Measurements from ENCODE around the gene ZBTB20. TPM values are rescaled to one million over a fixed set of nuclear protein-coding genes. Genes with fewer than 3 reads are reported as not detected.

ZBTB20 gene
- total RNA-seq, 1 donor from 2014 or later, result 3.9 TPM

GRCh38 chr3:114377426-114377825 is 769.7 kb downstream of the ZBTB20 start:
- H3K27me3 ChIP-seq (ENCODE audit: control insufficient read depth, insufficient read depth, low read length), result no peaks in the 10 kb centered on the region
- no peak for TF ChIP-seq CTCF (IDR thresholded peaks at IDR 0.05; ENCODE audit: insufficient read depth, low read length, severe bottlenecking)
- FAIRE-seq (no peak), DNase-seq (ENCODE audit: low read depth) (no peak)
- H3K36me3 ChIP-seq (ENCODE audit: control insufficient read depth, insufficient read depth, low read length), result no peaks in the 10 kb centered on the region
- no peak overlapping the region for H3K4me3 ChIP-seq (ENCODE audit: low read depth, low read length)

- no peak overlapping the region for H3K4me3 ChIP-seq (ENCODE audit: low read depth, low read length)
- DNase-seq (ENCODE audit: low read depth) (no peak), FAIRE-seq (no peak)
- TF ChIP-seq CTCF (IDR thresholded peaks at IDR 0.05; ENCODE audit: insufficient read depth, low read length, severe bottlenecking), result no peak
- no peaks in the 10 kb centered on the region for H3K27me3 ChIP-seq (ENCODE audit: control insufficient read depth, insufficient read depth, low read length)
- no peaks in the 10 kb centered on the region for H3K36me3 ChIP-seq (ENCODE audit: control insufficient read depth, insufficient read depth, low read length)
Measured at GRCh38 chr3:114376516-114377185, 770.4 kb downstream of the ZBTB20 start.

- DNase-seq (ENCODE audit: low read depth) (no peak), FAIRE-seq (no peak)
Measured at GRCh38 chr3:114375608-114376421, 771.3 kb downstream of the ZBTB20 start.

GRCh38 chr3:114374433-114374990 is 772.6 kb downstream of the ZBTB20 start:
- Histone ChIP-seq H3K36me3 (ENCODE audit: control insufficient read depth, insufficient read depth, low read length) (no peaks in the 10 kb centered on the region), H3K4me3 (ENCODE audit: low read depth, low read length) (no peak overlapping the region), H3K27me3 (ENCODE audit: control insufficient read depth, insufficient read depth, low read length) (no peaks in the 10 kb centered on the region)
- no peak for TF ChIP-seq CTCF (IDR thresholded peaks at IDR 0.05; ENCODE audit: insufficient read depth, low read length, severe bottlenecking)
- DNase-seq (ENCODE audit: low read depth), result no peak
- FAIRE-seq, result no peak

More at GRCh38 chr3:114375608-114376421, 771.3 kb downstream of the ZBTB20 start:
- TF ChIP-seq CTCF (IDR thresholded peaks at IDR 0.05; ENCODE audit: insufficient read depth, low read length, severe bottlenecking), result no peak
- Histone ChIP-seq H3K4me3 (ENCODE audit: low read depth, low read length) (no peak overlapping the region), H3K27me3 (ENCODE audit: control insufficient read depth, insufficient read depth, low read length) (no peaks in the 10 kb centered on the region), H3K36me3 (ENCODE audit: control insufficient read depth, insufficient read depth, low read length) (no peaks in the 10 kb centered on the region)

- no peak for TF ChIP-seq CTCF (IDR thresholded peaks at IDR 0.05; ENCODE audit: insufficient read depth, low read length, severe bottlenecking)
- no peak for FAIRE-seq
- H3K36me3 ChIP-seq (ENCODE audit: control insufficient read depth, insufficient read depth, low read length), result no peaks in the 10 kb centered on the region
- no peak overlapping the region for H3K4me3 ChIP-seq (ENCODE audit: low read depth, low read length)
- H3K27me3 ChIP-seq (ENCODE audit: control insufficient read depth, insufficient read depth, low read length), result no peaks in the 10 kb centered on the region
- DNase-seq (ENCODE audit: low read depth), result no peak
Measured at GRCh38 chr3:114370537-114371174, 776.4 kb downstream of the ZBTB20 start.
